IMR-90 (cell line): ENCODE results near the gene GLRX5. TPM values are rescaled to one million over a fixed set of nuclear protein-coding genes. Genes with fewer than 3 reads are reported as not detected.

Source experiments
- ATAC-seq: fragments of 200-7000 bp; cut with Tn5 transposase; 2 replicates; pipeline ENCODE4 v1.9.1; 2020; ENCODE audit warnings: low read depth, mild to moderate bottlenecking, moderate library complexity
- BruUV-seq: library from RNA; stranded (reverse); fragments of 400-500 nt; replicated peaks from 2 replicates; lab custom pipeline; 2021; lab: Mats Ljungman, UMichigan
- CTCF ChIA-PET: fragments of 300-600 bp; formaldehyde crosslinking; extraction: SDS; loops from one replicate; lab custom pipeline; 2021; ENCODE audit warnings: antibody characterized with exemption; lab: Yijun Ruan, JAX
- POLR2A ChIA-PET: fragments of 300-600 bp; sonication (Branson Sonifier 250); formaldehyde crosslinking; loops from one replicate; lab custom pipeline; 2022; ENCODE audit warnings: antibody characterized with exemption; ENCODE audit not compliant: unreplicated experiment; lab: Charles Lee
- DNase-seq: peaks from one replicate; pipeline ENCODE4 v3.0.0; 2013
- H2AFZ ChIP-seq: replicated peaks from 2 replicates; pipeline ENCODE3; 2013; ENCODE audit warnings: low read length, mild to moderate bottlenecking; ENCODE audit not compliant: poor library complexity
- H2AK5ac ChIP-seq: 2 replicates; pipeline ENCODE4 v1.6.1; 2013; ENCODE audit warnings: low read depth, low read length, inconsistent platforms
- H2AK9ac ChIP-seq: replicated peaks from 2 replicates; pipeline ENCODE3; 2013; ENCODE audit warnings: mild to moderate bottlenecking, low read depth, low read length, moderate library complexity; ENCODE audit not compliant: poor library complexity
- H2BK120ac ChIP-seq: 2 replicates; pipeline ENCODE4 v1.6.1; 2013; ENCODE audit warnings: low read depth, low read length, inconsistent platforms
- H2BK15ac ChIP-seq: 3 replicates; pipeline ENCODE4 v1.6.1; 2013; ENCODE audit warnings: low read depth, low read length, inconsistent platforms
- H2BK20ac ChIP-seq: 2 replicates; pipeline ENCODE4 v1.6.1; 2013; ENCODE audit warnings: low read depth, mild to moderate bottlenecking, inconsistent platforms, low read length, moderate library complexity
- H2BK5ac ChIP-seq: 2 replicates; pipeline ENCODE4 v1.6.1; 2013; ENCODE audit warnings: mild to moderate bottlenecking, low read depth, low read length, inconsistent platforms; ENCODE audit not compliant: poor library complexity, severe bottlenecking
- H3K14ac ChIP-seq: replicated peaks from 2 replicates; pipeline ENCODE4 v1.6.1; 2013; ENCODE audit warnings: low read depth, low read length, inconsistent platforms
- H3K18ac ChIP-seq: 2 replicates; pipeline ENCODE4 v1.6.1; 2013; ENCODE audit warnings: low read depth, low read length, control low read depth
- H3K23ac ChIP-seq: 2 replicates; pipeline ENCODE4 v1.6.1; 2013; ENCODE audit warnings: low read depth, low read length, inconsistent platforms
- H3K27ac ChIP-seq: 2 replicates; pipeline ENCODE4 v1.5.1; 2013; ENCODE audit warnings: mild to moderate bottlenecking, control low read depth, low read length; ENCODE audit not compliant: insufficient read depth
- H3K27me3 ChIP-seq: 2 replicates; pipeline ENCODE4 v1.6.1; 2013; ENCODE audit warnings: low read length; ENCODE audit not compliant: control insufficient read depth, insufficient read depth
- H3K36me3 ChIP-seq: 2 replicates; pipeline ENCODE4 v1.6.1; 2013; ENCODE audit warnings: low read length, mixed read lengths; ENCODE audit not compliant: control insufficient read depth, insufficient read depth
- H3K4ac ChIP-seq: 2 replicates; pipeline ENCODE4 v1.6.1; 2013; ENCODE audit warnings: low read depth, low read length, inconsistent platforms
- H3K4me1 ChIP-seq: 2 replicates; pipeline ENCODE4 v1.6.1; 2013; ENCODE audit warnings: low read length, mixed read lengths; ENCODE audit not compliant: control insufficient read depth, insufficient read depth
- H3K4me2 ChIP-seq: 2 replicates; pipeline ENCODE4 v1.6.1; 2013; ENCODE audit warnings: low read depth, mild to moderate bottlenecking, control low read depth, low read length, moderate library complexity
- H3K4me3 ChIP-seq: 2 replicates; pipeline ENCODE4 v1.5.1; 2013; ENCODE audit warnings: low read depth, mild to moderate bottlenecking, control low read depth, low read length, moderate library complexity; ENCODE audit not compliant: insufficient read depth
- H3K56ac ChIP-seq: 2 replicates; pipeline ENCODE4 v1.6.1; 2013; ENCODE audit warnings: low read length, inconsistent platforms; ENCODE audit not compliant: insufficient read depth; ENCODE audit errors: extremely low read depth
- H3K79me1 ChIP-seq, 2 experiments: 2 replicates each; pipeline ENCODE4 v1.6.1; 2013; ENCODE audit warnings: low read length in 2 of 2, inconsistent platforms in 1 of 2, low read depth in 1 of 2
- H3K9ac ChIP-seq: 2 replicates; pipeline ENCODE4 v1.6.1; 2013; ENCODE audit warnings: low read depth, low read length, control low read depth
- H3K9me1 ChIP-seq: 2 replicates; pipeline ENCODE4 v1.6.1; 2013; ENCODE audit warnings: low read length, inconsistent platforms; ENCODE audit not compliant: insufficient read depth
- H3K9me3 ChIP-seq: 2 replicates; pipeline ENCODE4 v1.6.1; 2013; ENCODE audit warnings: low read length; ENCODE audit not compliant: control insufficient read depth, insufficient read depth
- H4K20me1 ChIP-seq: 2 replicates; pipeline ENCODE4 v1.6.1; 2013; ENCODE audit warnings: low read length, inconsistent platforms; ENCODE audit not compliant: insufficient read depth
- H4K5ac ChIP-seq: 2 replicates; pipeline ENCODE4 v1.6.1; 2013; ENCODE audit warnings: mild to moderate bottlenecking, low read depth, low read length, control low read depth
- H4K8ac ChIP-seq, 2 experiments: 2 replicates each; pipeline ENCODE4 v1.6.1; 2013; ENCODE audit warnings: low read depth in 2 of 2, low read length in 2 of 2, control low read depth in 1 of 2, inconsistent platforms in 1 of 2
- H4K91ac ChIP-seq: 2 replicates; pipeline ENCODE4 v1.6.1; 2013; ENCODE audit warnings: low read depth, low read length, inconsistent platforms; ENCODE audit not compliant: insufficient read depth
- BHLHE40 ChIP-seq: fragments of 150-350 bp; IDR thresholded peaks from 2 replicates; pipeline ENCODE4 v1.6.1; 2016; ENCODE audit warnings: mild to moderate bottlenecking, low read depth, low read length
- CEBPB ChIP-seq: IDR thresholded peaks from 2 replicates; pipeline ENCODE4 v1.6.1; 2012; ENCODE audit warnings: low read depth, low read length, improper control_type of control experiment
- FOS ChIP-seq: fragments of 150-350 bp; IDR thresholded peaks from 2 replicates; pipeline ENCODE4 v1.6.1; 2016; ENCODE audit warnings: low read depth, low read length
- MAFK ChIP-seq: IDR thresholded peaks from 2 replicates; pipeline ENCODE4 v1.6.1; 2012; ENCODE audit warnings: low read depth, low read length, improper control_type of control experiment
- MAZ ChIP-seq: IDR thresholded peaks from 2 replicates; pipeline ENCODE4 v1.6.1; 2012; ENCODE audit warnings: low read depth, mild to moderate bottlenecking, low read length, improper control_type of control experiment, moderate library complexity, borderline replicate concordance
- MXI1 ChIP-seq: IDR thresholded peaks from 2 replicates; pipeline ENCODE4 v1.6.1; 2012; ENCODE audit warnings: low read depth, mild to moderate bottlenecking, low read length, moderate library complexity, borderline replicate concordance
- NFE2L2 ChIP-seq: fragments of 150-350 bp; IDR thresholded peaks from 2 replicates; pipeline ENCODE4 v1.6.1; 2016; ENCODE audit warnings: low read depth, mild to moderate bottlenecking, low read length
- POLR2A ChIP-seq: IDR thresholded peaks from 2 replicates; pipeline ENCODE4 v1.6.1; 2012; ENCODE audit warnings: mild to moderate bottlenecking, low read depth, low read length
- RAD21 ChIP-seq: IDR thresholded peaks from 2 replicates; pipeline ENCODE4 v1.6.1; 2012; ENCODE audit warnings: low read length, improper control_type of control experiment
- WGBS, 2 experiments: methylation state at CpG; one replicate each; pipeline versions ENCODE4 v1.1.5 to v1.1.7; 2013; ENCODE audit warnings: missing lambda C conversion rate in 2 of 2; ENCODE audit not compliant: insufficient read length in 1 of 2; ENCODE audit errors: extremely low coverage in 2 of 2; 5-methylcytosine and 5-hydroxymethylcytosine counted together
- dilution Hi-C: fragments of 300-500 bp; cut with HindIII; formaldehyde crosslinking; loops from one replicate; pipeline ENCODE4 v1.14.3; 2018; ENCODE audit warnings: low sequenced_read_pairs; ENCODE audit not compliant: unreplicated experiment
- in situ Hi-C: fragments of 300-500 bp; cut with MboI; formaldehyde crosslinking; loops from 3 replicates; pipeline ENCODE4 v1.14.3; 2019; ENCODE audit warnings: low sequenced_read_pairs, inconsistent platforms, mixed read lengths
- intact Hi-C: fragments of 100-400 bp; cut with micrococcal nuclease; formaldehyde crosslinking; loops from 2 replicates; pipeline ENCODE4 v1.10.0; 2022
- polyA plus RNA-seq, 3 experiments: library from polyadenylated mRNA; depleted of rRNA; stranded (reverse); fragments of >200 nt; gene quantifications; 2 replicates each; pipeline ENCODE4 v1.2.3, GENCODE V29; 2012; ENCODE audit warnings: low replicate concordance in 1 of 3
- total RNA-seq: library from RNA; depleted of rRNA; stranded (reverse); fragments of >200 nt; gene quantifications from 2 replicates; pipeline ENCODE4 v1.2.3, GENCODE V29; 2012
- TF ChIP-seq, protein P1 (sequence below): fragments of 150-350 bp; IDR thresholded peaks from 2 replicates; pipeline ENCODE4 v1.6.1; 2016; ENCODE audit warnings: low read depth, mild to moderate bottlenecking, low read length, moderate library complexity, borderline replicate concordance
- TF ChIP-seq, protein P2 (sequence below): fragments of 150-350 bp; IDR thresholded peaks from 2 replicates; pipeline ENCODE4 v1.6.1; 2017; ENCODE audit warnings: mild to moderate bottlenecking, antibody characterized with exemption, low read length, low read depth
- TF ChIP-seq, protein P3 (sequence below): conservative IDR thresholded peaks from 2 replicates; pipeline ENCODE4 v1.5.1; 2012; ENCODE audit warnings: mild to moderate bottlenecking, low read depth, low read length, improper control_type of control experiment

GLRX5 gene
- total and polyA plus RNA-seq, 2 of the 4 experiments (the other 2 are of a cell fraction) = 32.4 to 40.4 TPM

DNA sequence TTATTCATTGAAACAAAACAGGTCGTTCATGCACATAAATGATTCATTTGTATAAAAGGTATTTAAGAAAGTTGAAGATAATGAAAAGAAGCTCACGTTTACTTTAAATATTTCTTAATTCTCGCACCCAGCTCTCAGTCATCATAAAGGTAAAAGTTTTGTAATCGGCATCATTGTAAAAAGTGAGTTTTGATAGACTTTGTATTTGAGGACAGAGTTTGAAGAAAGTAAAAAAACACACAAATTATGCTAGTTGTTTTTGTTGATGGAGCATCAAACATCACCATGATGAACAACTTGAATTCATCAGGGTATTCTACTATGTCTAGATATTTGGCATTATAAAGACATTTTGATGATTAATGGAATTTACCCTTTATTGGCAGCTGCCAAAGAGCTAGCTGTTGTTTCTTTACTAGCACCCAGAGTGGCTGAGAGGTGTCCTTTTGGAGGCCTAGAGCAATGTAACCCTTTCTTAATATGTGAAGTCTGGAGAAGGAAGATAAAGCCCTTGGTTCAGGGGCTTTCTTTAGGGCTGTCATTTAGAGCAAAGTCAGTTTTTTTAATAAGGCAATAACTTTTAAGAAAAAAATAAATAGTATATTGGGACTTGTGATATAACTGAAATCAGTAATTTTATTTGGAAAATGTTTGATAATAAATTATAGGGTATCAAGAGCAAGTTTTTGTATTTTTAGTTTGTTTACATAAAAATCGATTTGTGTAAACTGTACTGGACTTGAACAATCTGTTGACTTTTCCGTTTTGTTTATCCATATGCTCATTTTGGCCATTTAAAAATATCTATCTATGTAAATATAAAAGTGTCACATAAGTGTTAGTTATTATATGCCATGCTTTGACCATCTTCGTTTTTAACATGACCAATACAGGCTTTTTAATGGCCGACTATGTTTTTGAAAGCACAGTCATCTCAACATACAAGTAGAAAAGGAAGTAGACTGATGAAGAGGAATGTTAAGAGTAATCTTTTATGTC is 7.4 kb downstream of the GLRX5 start:
- dilution Hi-C loops (no loop called here), in situ Hi-C loops (loop anchor here (10.0 to 25.0 kb wide), 2 partner anchors 553 to 720 kb away; partner anchors contain the start of gene BDKRB1), intact Hi-C loops (no loop called here)
- H2BK20ac ChIP-seq = no peak overlapping the region
- H3K79me1 ChIP-seq = peaks cover 39 to 62% of the 10 kb centered on the region in 2 experiments
- H2BK120ac ChIP-seq = no peak overlapping the region
- TF ChIP-seq NFE2L2 (no peak), RAD21 (no peak), BHLHE40 (no peak), FOS (no peak), MXI1 (no peak), MAFK (no peak), MAZ (no peak), POLR2A (no peak), CEBPB (no peak)
- TF ChIP-seq, protein P1, sequence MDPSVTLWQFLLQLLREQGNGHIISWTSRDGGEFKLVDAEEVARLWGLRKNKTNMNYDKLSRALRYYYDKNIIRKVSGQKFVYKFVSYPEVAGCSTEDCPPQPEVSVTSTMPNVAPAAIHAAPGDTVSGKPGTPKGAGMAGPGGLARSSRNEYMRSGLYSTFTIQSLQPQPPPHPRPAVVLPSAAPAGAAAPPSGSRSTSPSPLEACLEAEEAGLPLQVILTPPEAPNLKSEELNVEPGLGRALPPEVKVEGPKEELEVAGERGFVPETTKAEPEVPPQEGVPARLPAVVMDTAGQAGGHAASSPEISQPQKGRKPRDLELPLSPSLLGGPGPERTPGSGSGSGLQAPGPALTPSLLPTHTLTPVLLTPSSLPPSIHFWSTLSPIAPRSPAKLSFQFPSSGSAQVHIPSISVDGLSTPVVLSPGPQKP = no peak
- TF ChIP-seq, protein P2, sequence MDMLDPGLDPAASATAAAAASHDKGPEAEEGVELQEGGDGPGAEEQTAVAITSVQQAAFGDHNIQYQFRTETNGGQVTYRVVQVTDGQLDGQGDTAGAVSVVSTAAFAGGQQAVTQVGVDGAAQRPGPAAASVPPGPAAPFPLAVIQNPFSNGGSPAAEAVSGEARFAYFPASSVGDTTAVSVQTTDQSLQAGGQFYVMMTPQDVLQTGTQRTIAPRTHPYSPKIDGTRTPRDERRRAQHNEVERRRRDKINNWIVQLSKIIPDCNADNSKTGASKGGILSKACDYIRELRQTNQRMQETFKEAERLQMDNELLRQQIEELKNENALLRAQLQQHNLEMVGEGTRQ = no peak
- TF ChIP-seq, protein P3, sequence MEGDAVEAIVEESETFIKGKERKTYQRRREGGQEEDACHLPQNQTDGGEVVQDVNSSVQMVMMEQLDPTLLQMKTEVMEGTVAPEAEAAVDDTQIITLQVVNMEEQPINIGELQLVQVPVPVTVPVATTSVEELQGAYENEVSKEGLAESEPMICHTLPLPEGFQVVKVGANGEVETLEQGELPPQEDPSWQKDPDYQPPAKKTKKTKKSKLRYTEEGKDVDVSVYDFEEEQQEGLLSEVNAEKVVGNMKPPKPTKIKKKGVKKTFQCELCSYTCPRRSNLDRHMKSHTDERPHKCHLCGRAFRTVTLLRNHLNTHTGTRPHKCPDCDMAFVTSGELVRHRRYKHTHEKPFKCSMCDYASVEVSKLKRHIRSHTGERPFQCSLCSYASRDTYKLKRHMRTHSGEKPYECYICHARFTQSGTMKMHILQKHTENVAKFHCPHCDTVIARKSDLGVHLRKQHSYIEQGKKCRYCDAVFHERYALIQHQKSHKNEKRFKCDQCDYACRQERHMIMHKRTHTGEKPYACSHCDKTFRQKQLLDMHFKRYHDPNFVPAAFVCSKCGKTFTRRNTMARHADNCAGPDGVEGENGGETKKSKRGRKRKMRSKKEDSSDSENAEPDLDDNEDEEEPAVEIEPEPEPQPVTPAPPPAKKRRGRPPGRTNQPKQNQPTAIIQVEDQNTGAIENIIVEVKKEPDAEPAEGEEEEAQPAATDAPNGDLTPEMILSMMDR = no peak
- BruUV-seq = no TSS peak
- CTCF ChIA-PET = interaction anchor here (0.8 kb wide), 1 partner anchor 232 kb away, joined by 3 read pairs; no protein-coding TSS in a partner anchor
- no peak overlapping the region for H3K4ac ChIP-seq
- WGBS, 2 experiments = no CpG with 5 or more reads among the region's 8 CpGs
- H2AK9ac ChIP-seq = no peak overlapping the region
- DNase-seq (no peak), ATAC-seq (no peak)
- H3K9ac ChIP-seq = no peak overlapping the region
- no peak overlapping the region for H3K4me2 ChIP-seq
- H3K18ac ChIP-seq = no peak overlapping the region
- no peak overlapping the region for H2BK15ac ChIP-seq
- no peak overlapping the region for H4K8ac ChIP-seq
- H2AFZ ChIP-seq = no peak overlapping the region
- peaks cover 33% of the 10 kb centered on the region for H4K20me1 ChIP-seq
- 0 out of 2 replicates have a peak overlapping the region, but pooled peaks have one; percentile 37 for H3K14ac ChIP-seq
- H3K27me3 ChIP-seq = no peaks in the 10 kb centered on the region
- H3K9me3 ChIP-seq = peaks cover 2% of the 10 kb centered on the region
- H2AK5ac ChIP-seq = no peak overlapping the region; the same call in 1 of the 2 replicates
- peaks cover 19% of the 10 kb centered on the region for H3K9me1 ChIP-seq
- no peak overlapping the region for H4K91ac ChIP-seq
- H2BK5ac ChIP-seq = no peak overlapping the region
- H3K56ac ChIP-seq = no peak overlapping the region
- no peak overlapping the region for H3K4me3 ChIP-seq
- peaks cover 5% of the 10 kb centered on the region for H3K4me1 ChIP-seq
- H4K5ac ChIP-seq = no peak overlapping the region
- no peak overlapping the region for H3K27ac ChIP-seq
- POLR2A ChIA-PET = no interaction called here
- peaks cover 2% of the 10 kb centered on the region; the same call in 1 of the 2 replicates for H3K36me3 ChIP-seq
- no peak overlapping the region for H3K23ac ChIP-seq
